SKM-1 (cell line): ENCODE measurements around the gene PAIP2.
"Not testable (repeated sequence)": the region's sequence is repeated elsewhere in the genome, so short reads cannot be mapped to it uniquely, and the experiment has no call there.

Source experiments
- DNase-seq: peaks from one replicate; lab custom pipeline; 2025; ENCODE audit not compliant: unreplicated experiment; lab: John Stamatoyannopoulos, UW

Gene PAIP2

DNA sequence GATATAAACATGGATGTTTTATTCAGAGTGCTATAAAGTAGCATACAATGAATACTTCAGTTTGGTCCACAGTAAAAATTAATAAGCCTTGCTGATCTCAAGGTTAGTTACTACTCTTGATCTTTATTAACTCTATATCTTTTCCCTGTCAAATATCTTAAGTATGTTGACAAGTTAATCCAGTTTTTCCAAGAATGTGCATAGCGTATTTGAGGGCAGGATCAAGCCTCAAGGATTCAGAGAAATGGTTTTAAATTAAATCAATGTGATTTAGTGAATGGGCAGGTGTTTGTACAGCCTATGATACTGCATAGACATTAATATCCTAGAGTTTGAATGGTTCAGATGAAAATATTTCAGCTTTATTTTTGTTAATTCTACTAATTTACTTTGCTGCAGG, 27.4 kb upstream of the PAIP2 start:
- DNase-seq = no peak

DNA sequence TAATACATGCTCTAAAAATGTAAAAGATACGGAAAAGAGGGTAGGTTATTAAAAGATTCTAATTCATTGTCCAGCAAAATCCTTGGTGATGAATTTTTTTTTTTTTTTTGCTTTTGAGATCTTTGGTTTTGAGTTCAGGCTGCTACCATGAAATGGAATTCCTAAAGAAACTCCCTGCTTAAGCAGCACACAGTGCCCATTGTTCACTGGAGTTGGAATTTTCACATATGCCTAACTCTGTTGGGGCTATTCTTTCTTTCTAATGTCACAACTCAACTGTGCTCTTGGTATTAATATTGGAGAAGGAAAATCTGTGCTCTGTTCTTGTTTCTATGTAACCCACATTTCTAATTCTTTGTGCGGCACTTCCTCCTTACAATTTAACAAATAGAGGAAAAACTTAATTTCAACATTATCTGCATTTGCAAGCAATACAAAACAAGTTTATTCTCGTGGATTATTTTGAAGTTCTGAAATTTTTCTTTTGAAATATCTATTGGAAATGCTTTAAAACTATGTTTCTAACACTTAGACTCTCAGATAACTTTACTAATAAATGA, 26.5 kb upstream of the PAIP2 start:
- no peak for DNase-seq

DNA sequence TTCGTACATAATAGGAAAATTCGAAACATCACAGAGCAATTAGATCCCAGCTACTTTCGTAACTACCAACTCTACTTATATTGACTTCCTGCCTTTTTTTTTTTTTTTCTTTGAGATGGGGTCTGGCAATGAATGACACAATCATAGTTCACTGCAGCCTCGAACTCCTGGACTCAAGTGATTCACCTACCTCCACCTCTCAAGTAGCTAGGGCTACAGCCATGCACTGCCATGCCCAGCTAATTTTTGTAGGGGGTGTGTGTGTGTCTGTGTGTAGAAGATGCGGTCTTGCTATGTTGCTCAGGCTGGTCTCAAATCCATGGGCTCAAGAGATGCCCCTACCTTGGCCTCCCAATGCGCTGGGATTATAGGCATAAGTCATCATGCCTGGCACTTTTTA, 5.8 kb upstream of the PAIP2 start:
- no peak for DNase-seq

DNA sequence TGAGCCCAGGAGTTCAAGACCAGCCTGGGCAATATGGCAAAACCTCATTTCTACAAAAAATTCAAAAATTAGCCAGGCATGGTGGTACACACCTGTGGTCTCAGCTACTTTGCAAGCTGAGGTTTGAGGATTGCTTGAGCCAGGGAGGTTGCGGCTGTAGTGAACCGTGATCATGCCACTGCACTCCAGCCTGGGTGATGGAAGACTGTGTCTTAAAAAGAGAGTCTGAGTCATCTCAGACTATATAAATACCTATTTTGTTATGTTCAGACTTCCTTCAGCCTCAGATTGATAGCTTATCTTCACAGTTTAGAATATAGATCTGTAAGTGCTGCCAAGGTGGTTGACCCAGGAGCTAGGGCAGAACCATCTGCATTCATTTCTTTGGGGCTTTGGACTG, 1.6 kb upstream of the PAIP2 start:
- DNase-seq = no peak

GRCh38 chr5:139341187-139341688, 416 bp upstream of the PAIP2 start:
- no peak for DNase-seq

DNA sequence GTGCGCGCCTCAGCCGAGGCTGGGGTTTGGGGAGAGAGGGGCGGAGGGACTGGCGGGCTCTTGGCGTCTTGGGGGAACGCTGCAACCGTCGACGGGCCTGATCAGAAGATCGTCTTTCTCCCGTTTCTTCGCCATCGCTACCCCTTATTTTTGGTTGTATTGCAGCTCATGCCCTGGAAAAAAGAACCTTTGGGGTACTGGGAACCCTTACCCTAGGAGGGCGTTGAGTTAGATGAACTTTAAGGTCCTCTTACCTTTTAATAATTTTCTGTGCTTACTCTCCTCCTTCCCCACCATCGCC, 719 bp downstream of the PAIP2 start:
- no peak for DNase-seq

GRCh38 chr5:139343476-139343875, 1.8 kb downstream of the PAIP2 start:
- DNase-seq = no peak

- no peak for DNase-seq
Measured at GRCh38 chr5:139344177-139344576, 2.5 kb downstream of the PAIP2 start.

- not testable (repeated sequence) for DNase-seq
Measured at GRCh38 chr5:139345442-139345841, 3.8 kb downstream of the PAIP2 start.

DNA sequence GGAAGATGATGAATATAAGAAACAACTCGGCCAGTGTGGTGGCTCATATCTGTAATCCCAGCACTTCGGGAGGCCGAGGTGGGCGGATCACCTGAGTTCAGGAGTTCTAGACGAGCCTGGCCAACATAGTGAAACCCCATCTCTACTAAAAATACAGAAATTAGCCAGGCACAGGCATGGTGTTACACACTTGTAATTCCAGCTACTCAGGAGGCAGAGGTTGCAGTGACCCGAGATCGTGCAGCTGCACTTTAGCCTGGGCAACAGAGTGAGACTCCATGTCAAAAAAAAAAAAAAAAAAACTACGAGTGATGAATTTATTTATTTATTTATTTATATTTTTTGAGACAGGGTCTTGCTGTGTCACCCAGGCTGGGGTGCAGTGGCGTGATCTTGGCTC, 6.2 kb downstream of the PAIP2 start:
- DNase-seq = not testable (repeated sequence)

DNA sequence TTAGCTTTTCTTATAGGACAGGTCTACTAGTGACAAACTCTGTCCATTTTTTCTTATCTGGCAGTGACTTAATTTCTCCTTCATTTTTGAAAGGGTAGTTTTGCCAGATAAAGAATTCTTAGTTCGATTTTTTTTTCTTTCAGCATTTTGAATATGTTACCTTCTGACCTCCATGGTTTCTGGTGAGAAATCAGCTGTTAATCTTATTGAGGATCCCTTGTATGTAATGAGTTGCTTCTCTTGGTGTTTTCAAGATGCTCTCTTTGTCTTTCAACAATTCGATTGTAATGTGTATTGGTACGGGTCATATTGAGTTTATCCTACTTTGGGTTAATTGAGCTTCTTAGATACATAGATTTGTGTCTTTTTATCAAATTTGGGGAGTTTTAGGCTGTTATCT, 12.5 kb downstream of the PAIP2 start:
- DNase-seq = no peak

GRCh38 chr5:139355900-139356299, 14.2 kb downstream of the PAIP2 start:
- DNase-seq = not testable (repeated sequence)

DNA sequence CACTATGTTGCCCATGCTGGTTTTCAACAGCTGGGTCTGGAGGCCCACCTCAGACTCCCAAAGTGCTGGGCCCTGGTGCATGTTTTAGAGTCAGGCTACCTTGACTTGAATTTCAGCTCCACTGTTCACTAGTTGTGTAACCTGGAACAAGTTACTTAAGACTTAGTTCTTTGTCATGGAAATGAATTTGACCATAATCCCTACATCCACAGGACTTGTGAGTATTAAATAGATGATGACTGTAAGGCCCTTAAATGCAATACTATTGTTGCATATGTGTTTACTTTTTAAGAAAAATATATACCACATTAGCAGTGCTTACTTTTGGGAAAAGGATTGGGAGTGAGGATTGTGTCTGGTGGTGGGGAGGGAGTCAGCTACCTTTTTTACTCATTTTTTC, 16.4 kb downstream of the PAIP2 start:
- DNase-seq = no peak

DNA sequence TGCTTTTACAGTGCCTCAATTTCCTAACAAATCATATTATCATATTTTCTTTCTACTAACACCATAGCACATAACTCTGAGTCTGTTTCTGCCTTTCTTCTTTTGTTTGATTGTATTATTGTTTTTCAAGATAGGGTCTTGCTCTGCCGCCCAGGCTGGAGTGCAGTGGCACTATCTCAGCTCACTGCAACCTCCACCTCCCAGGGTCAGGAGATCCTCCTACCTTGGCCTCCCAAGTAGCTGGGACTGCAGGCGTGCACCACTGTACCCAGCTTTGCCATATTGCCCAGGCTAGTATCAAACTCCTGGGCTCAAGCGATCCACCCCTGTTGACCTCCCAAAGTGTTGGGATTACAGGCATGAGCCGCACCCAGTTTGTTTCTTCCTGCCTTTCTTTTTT, 18.7 kb downstream of the PAIP2 start:
- DNase-seq = no peak

DNA sequence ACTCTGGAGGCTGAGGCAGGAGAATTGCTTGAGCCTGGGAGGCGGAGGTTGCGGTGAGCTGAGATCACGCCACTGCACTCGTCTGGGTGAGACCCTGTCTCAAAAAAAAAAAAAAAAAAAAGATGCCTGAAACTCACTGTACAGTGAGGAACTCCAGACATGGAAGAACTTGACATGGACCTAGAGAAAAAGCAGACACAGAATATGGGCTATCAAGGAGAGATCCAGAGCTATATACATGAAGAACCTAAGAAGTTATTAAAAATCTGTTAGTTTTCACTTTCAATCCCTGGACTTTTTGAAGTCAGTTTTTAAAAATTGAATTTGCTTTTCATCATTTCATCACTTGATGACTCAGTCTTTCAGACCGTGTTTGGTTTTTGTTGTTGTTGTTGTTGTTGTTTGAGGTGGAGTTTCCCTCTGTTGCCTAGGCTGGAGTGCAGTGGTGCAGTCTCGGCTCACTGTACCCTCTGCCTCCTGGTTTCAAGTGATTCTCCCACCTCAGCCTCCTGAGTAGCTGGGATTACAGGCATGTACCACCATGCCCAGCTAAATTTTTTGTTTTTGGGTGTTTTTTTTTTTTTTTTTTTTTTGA, 20.3 kb downstream of the PAIP2 start:
- no peak for DNase-seq

- no peak for DNase-seq
Measured at GRCh38 chr5:139363937-139364336, 22.3 kb downstream of the PAIP2 start.

- DNase-seq = no peak
Measured at GRCh38 chr5:139364466-139364865, 22.8 kb downstream of the PAIP2 start.

DNA sequence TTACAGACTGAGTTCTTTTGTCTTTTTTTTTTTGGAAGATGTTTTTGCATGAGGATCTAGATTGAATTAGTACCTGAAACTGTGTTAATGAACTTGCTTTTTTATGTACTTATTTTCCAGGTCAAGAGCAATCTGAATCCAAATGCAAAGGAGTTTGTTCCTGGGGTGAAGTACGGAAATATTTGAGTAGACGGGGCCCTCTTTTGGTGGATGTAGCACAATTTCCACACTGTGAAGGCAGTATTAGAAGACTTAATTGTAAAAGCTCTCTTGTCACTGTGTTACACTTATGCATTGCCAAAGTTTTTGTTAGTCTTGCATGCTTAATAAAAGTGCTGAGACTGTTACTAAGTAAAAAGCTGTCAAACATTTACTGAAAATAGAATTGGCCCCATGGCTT, 27.0 kb downstream of the PAIP2 start:
- DNase-seq = no peak

DNA sequence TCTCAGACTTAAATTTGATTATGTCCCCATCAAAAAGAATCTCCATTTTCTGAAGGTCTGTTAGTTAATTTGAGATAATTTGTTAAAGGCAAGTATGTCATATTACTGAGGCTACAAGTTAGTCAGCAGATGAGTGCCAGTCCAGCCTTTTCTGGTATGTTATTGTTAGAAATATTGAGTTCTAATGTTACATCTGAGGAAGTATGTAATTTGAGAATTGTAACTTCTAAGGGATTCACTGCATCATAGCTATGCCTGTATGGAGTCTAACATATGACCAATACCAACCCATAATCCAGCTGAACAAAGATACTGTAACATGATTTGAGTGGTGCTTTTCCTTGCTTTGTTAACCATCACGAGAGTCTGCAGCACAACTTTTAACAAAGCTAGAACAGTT, 27.5 kb downstream of the PAIP2 start:
- no peak for DNase-seq

- DNase-seq = no peak
Measured at GRCh38 chr5:139371482-139372435, 30.1 kb downstream of the PAIP2 start.

DNA sequence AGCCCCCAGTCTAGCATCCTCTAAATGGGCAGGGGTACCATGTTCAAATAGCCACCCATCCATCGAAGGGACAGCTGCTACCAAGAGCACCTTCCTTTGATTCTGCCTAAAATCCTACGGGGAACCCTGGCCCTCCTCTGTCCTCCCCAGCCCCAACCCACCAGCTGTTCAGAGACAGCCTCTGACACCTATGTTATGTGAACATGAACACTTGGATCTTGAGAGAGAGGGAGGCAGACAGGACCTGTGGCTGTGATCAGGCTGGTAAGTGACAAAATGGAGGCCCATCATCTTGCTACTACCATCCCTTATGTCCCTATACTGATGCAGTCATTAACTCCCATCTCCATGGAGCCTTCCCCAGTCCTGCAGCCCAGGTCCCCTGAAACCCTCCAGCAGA, 33.3 kb downstream of the PAIP2 start:
- no peak for DNase-seq

DNA sequence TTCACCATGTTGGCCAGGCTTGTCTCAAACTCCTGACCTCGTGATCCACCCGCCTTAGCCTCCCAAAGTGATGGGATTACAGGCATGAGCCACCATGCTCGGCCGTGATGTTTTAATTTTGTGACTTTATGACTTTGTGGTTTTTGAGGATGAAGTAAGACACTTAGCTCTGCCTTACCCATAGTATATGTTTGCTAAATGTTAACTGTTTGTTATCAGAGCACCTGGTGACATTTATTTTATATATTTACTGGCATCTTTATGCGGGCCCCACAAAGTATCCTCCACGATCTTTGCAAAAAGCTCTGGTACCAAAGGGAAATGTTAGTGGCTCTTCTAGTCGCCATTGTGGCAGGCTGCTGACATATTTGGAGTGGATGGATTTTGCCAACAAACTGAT, 34.7 kb downstream of the PAIP2 start:
- no peak for DNase-seq
